Keratinocyte (primary cell): Measurements from ENCODE around the gene ANKS6.

Experiments
- CTCF ChIP-seq, 3 experiments: IDR thresholded peaks in 1 of 3; conservative IDR thresholded peaks in 1 of 3; optimal IDR thresholded peaks in 1 of 3; 2 replicates in 2 of 3; 3 replicates in 1 of 3; pipeline versions ENCODE3 to v1.5.1; 2011; ENCODE audit warnings: low read length in 3 of 3, mild to moderate bottlenecking in 3 of 3, moderate library complexity in 2 of 3, control low read depth in 1 of 3, inconsistent platforms in 1 of 3; ENCODE audit not compliant: insufficient read depth in 2 of 3; ENCODE audit errors: extremely low read depth in 1 of 3
- EZH2 ChIP-seq: IDR thresholded peaks from one replicate; pipeline ENCODE4 v1.6.1; 2012; ENCODE audit warnings: inconsistent platforms, mild to moderate bottlenecking, low read length, moderate library complexity

GRCh38 chr9:98768344-98768743 lies 28.0 kb downstream of the ANKS6 start:
- TF ChIP-seq CTCF (optimal IDR thresholded peaks at IDR 0.05 in 1 of 3, IDR thresholded peaks at IDR 0.05 in 1 of 3, conservative IDR thresholded peaks at IDR 0.05 in 1 of 3; ENCODE audit: extremely low read depth in 1 of 3, insufficient read depth in 2 of 3, low read length in 3 of 3) = no peak
- no peak for TF ChIP-seq EZH2
